SJSA1 (cell line): Measurements from ENCODE around the gene TAF4. TPM values are rescaled to one million over a fixed set of nuclear protein-coding genes. Genes with fewer than 3 reads are reported as not detected.

ENCODE experiments used
- DNase-seq, 2 experiments: peaks; one replicate each; pipeline ENCODE4 v3.0.0-alpha.2; 2015 to 2020; ENCODE audit warnings: low spot score in 2 of 2, low read depth in 1 of 2
- H3K27ac ChIP-seq: fragments of 250-450 bp; sonication (Bioruptor Pico); 2 replicates; pipeline ENCODE4 v1.5.1; 2020; ENCODE audit warnings: mild to moderate bottlenecking, moderate library complexity
- H3K27me3 ChIP-seq: fragments of 250-450 bp; sonication (Bioruptor Pico); replicated peaks from 2 replicates; pipeline ENCODE4 v1.5.1; 2020; ENCODE audit warnings: mild to moderate bottlenecking, moderate library complexity
- H3K36me3 ChIP-seq: fragments of 250-450 bp; sonication (Bioruptor Pico); 2 replicates; pipeline ENCODE4 v1.5.1; 2020; ENCODE audit warnings: mild to moderate bottlenecking
- H3K4me1 ChIP-seq: fragments of 250-450 bp; sonication (Bioruptor Pico); replicated peaks from 2 replicates; pipeline ENCODE4 v1.6.1; 2021; ENCODE audit warnings: mild to moderate bottlenecking
- H3K4me3 ChIP-seq: fragments of 250-450 bp; sonication (Bioruptor Pico); 2 replicates; pipeline ENCODE4 v1.5.1; 2020; ENCODE audit warnings: mild to moderate bottlenecking
- H3K9me3 ChIP-seq: fragments of 250-450 bp; sonication (Bioruptor Pico); replicated peaks from 2 replicates; pipeline ENCODE4 v1.5.1; 2020; ENCODE audit warnings: mild to moderate bottlenecking
- total RNA-seq: library from RNA; depleted of rRNA; stranded (reverse); fragments of >200 nt; shearing (Covaris generic); gene quantifications from 2 replicates; pipeline ENCODE4 v1.2.3, GENCODE V29; 2014

Gene TAF4
- total RNA-seq, 1 experiment from 2014 or later, result 7.1 TPM

DNA sequence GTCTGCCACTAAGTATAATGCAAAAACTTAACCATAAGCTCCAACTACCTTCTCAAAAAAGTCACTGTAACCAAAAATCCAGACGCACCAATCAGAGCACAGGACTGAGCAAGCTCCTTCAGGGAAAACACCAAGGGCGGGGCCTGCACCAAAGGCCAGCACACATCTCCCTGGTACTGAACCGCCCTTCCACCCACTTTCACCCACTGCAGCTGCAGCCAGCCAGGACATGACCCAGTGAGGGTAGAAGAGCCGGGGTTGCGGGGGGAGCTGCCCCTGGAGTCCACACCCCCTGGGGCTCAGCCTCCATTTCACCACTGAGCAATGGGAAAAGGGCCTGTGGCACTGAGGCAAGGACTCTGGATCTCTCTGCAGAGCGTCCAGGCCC lies 54.3 kb downstream of the TAF4 start:
- H3K4me1 ChIP-seq, result no peaks in the 10 kb centered on the region
- H3K36me3 ChIP-seq, result peaks cover 33% of the 10 kb centered on the region
- H3K27ac ChIP-seq, result no peak overlapping the region

DNA sequence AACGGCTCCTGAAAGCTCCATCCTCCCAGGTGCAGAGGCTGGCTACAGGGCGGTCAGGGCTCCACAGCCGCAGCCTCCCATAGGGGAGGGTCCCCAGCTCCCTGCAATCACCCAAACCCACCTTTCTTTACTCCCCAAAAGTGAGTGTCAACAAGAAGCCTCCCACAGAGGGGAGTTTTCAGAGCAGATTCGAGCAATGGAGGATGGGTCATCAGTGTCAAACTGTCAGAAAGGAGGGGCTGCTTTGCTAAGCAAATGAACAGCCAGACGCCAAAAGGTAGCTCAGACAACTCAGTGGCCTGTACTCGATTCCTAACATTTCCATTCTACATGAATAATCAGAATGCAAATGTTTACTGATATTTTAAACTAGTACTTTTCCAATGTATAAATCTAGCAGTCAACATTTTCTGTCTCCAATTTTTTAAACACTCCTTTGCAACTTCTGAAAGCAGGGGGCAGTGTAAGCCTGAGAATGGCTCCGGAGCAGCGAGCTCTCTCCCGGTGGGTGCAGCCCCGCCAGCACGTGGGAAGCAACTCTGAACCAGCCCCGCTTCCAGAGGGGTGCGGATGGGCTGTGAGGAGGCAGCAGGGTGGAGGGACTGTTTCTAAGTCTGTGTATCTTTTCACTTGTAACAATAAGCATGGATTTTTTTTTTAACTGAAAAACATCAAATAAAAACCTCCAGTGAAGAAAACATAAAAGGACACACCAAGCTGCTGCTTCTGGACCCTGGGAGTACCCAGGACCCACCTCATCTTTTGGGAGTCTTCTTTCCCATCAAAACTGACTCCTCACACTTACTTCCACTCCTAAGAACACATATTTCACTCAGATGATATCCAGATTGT lies 54.9 kb downstream of the TAF4 start:
- DNase-seq, result peak in 1 of 2 experiments; percentile 37
- H3K4me1 ChIP-seq, result no peaks in the 10 kb centered on the region
- H3K36me3 ChIP-seq, result peaks cover 35% of the 10 kb centered on the region
- H3K4me3 ChIP-seq, result no peak overlapping the region
- H3K27ac ChIP-seq, result no peak overlapping the region
- no peaks in the 10 kb centered on the region for H3K27me3 ChIP-seq
- H3K9me3 ChIP-seq, result no peaks in the 10 kb centered on the region

More for the DNA sequence above, 54.3 kb downstream of the TAF4 start:
- H3K9me3 ChIP-seq, result no peaks in the 10 kb centered on the region
- no peak for DNase-seq
- H3K27me3 ChIP-seq, result no peaks in the 10 kb centered on the region
- H3K4me3 ChIP-seq, result no peak overlapping the region

DNA sequence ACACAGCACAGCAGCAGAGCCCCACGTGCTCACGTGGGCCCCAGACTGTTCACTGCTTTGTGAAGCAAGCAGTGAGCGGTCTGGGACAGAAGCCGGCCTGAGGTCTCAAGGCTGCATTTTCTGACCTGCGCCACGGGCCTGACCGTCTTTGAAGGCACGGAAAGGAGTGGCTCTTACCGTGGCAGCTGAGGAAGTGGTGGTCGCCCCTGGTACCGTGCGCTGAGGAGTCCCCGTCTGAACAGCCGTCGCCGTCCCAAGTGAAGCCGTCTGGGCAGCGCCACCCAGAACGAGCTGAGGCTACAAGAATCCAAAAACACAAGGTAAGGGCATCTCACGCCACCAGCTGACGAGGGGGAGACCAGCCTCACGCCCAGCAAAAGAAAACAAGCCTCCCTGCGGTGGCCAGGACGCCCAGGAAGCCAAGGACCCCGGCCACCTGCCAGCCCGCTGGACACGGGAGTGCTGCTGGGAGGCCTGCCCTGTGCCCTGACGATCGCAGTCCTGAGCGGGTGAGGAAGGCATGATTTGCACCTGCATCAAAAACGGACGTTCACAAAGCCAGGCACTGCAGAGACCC lies 55.7 kb downstream of the TAF4 start:
- H3K4me3 ChIP-seq, result no peak overlapping the region
- no peak overlapping the region for H3K27ac ChIP-seq
- no peaks in the 10 kb centered on the region for H3K4me1 ChIP-seq
- no peaks in the 10 kb centered on the region for H3K27me3 ChIP-seq
- DNase-seq, result no peak
- H3K36me3 ChIP-seq, result peaks cover 38% of the 10 kb centered on the region
- no peaks in the 10 kb centered on the region for H3K9me3 ChIP-seq

DNA sequence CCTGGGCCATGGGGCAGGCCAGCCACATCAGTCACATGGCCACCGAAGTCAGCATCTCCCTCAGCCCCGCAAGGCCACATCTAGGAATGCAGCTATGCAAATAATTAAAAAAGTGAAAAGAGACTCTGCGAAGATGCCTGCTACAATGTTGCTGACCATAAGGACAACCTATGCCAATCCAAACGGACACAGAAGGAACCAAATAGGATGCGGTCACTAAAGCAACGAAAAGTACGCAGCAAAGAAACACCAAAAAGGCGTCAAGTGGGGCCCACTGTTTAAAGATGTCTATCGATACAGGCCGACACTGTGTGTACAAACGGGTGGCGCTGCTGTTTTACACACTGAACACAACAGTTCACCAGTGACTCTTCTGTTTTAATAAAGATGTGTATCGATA lies 56.4 kb downstream of the TAF4 start:
- no peak overlapping the region for H3K4me3 ChIP-seq
- H3K27ac ChIP-seq, result no peak overlapping the region
- no peaks in the 10 kb centered on the region for H3K4me1 ChIP-seq
- H3K36me3 ChIP-seq, result peaks cover 44% of the 10 kb centered on the region
- no peaks in the 10 kb centered on the region for H3K9me3 ChIP-seq
- no peaks in the 10 kb centered on the region for H3K27me3 ChIP-seq
- DNase-seq, result no peak

DNA sequence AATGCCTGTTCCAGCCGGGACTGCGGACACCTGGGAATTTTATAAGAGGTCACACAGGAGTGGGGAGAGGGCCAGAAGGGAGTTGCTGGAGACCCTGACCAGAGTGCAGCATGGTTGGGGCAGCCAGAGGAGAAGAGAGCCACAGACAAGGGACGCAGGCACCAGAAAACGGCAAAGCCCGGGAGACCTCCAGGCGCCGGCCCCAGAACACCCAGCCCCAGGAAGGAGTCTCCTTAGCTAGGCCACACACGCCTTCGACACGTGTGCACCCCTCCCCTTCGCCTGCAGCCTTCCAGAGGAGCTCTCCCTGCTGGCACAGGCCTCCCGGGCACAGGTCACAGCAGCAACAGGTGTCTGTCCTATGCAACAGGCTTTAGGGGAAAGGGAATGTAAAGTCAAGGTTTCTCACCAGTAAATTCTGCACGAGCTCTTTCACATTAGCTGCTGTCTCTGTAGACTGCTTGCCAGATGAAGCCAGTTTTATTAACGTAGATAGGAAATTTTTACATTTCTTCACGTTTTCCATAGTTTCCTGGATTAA lies 57.0 kb downstream of the TAF4 start:
- Histone ChIP-seq H3K9me3 (no peaks in the 10 kb centered on the region), H3K27me3 (no peaks in the 10 kb centered on the region), H3K4me3 (no peak overlapping the region), H3K27ac (no peak overlapping the region), H3K36me3 (peaks cover 46% of the 10 kb centered on the region), H3K4me1 (no peaks in the 10 kb centered on the region)
- no peak for DNase-seq

DNA sequence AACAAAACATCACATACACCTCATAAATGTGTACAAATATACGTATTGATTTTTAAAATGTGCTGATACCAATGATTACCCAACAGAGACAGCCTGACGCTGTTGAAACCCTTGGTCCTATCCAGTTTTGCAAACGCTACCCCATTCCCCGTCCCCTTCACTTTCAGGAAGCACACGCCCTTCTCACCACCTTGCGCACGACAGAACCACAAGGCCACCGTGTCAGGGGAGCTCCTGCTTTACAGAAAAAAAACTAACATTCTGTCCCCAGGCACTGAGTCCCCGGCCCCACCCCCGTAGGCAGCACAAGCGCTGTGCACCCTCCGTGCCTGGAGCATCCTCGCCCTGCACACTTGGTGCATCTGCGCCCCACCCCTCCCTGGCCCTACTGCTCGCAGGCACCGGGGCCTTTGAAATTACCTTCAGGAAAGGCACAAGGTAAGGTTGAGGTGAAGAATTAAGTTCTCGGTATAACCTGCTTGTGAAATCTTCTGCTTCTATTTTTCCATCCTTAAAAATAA lies 58.5 kb downstream of the TAF4 start:
- no peaks in the 10 kb centered on the region for H3K4me1 ChIP-seq
- no peak for DNase-seq
- H3K27me3 ChIP-seq, result no peaks in the 10 kb centered on the region
- no peaks in the 10 kb centered on the region for H3K9me3 ChIP-seq
- no peak overlapping the region for H3K27ac ChIP-seq
- peaks cover 59% of the 10 kb centered on the region for H3K36me3 ChIP-seq
- H3K4me3 ChIP-seq, result no peak overlapping the region

DNA sequence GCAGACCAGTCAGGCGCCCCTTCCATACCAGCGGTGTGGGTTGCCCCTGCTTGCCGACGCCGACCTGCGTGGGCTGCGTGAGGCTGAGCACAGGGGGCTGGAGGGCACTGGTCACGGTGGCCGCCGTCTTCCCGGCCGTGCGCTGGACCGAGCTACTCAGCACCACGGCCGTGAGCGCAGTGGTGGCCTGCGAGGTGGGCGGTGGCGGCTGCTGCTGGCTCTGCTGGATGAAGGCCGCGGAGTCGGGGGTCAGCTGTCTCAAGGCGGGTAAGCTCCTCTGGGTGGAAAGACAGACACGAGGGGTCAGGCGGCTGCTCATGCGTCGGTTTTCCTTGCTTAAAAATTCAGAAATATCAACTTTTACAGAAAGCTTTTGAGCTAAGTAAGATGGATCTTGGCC lies 59.2 kb downstream of the TAF4 start:
- Histone ChIP-seq H3K4me3 (no peak overlapping the region), H3K27ac (no peak overlapping the region), H3K36me3 (peaks cover 61% of the 10 kb centered on the region), H3K4me1 (no peaks in the 10 kb centered on the region), H3K9me3 (no peaks in the 10 kb centered on the region), H3K27me3 (no peaks in the 10 kb centered on the region)
- DNase-seq, result no peak

DNA sequence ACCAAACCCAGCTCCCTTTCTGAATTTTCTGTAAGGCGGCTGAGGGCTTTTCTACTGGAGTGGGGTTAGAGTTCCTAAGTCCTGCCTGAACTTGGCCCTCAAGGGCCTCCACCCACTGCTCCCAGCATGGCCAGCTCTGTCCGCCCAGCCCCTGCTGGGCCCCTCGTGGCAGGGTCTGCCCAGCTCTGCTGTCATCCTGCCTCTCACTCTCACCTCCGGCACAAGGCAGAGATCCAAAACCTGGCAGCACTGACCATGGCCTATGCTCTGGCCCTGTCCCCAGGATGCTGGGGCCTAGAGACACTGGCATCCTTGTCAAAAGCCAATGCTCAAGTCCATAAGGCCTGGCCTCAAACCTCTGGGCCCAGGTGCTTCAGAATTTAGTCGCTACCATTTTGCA lies 61.1 kb downstream of the TAF4 start:
- Histone ChIP-seq H3K36me3 (peaks cover 55% of the 10 kb centered on the region), H3K27me3 (no peaks in the 10 kb centered on the region), H3K27ac (no peak overlapping the region), H3K9me3 (no peaks in the 10 kb centered on the region), H3K4me1 (no peaks in the 10 kb centered on the region), H3K4me3 (no peak overlapping the region)
- DNase-seq, result no peak

DNA sequence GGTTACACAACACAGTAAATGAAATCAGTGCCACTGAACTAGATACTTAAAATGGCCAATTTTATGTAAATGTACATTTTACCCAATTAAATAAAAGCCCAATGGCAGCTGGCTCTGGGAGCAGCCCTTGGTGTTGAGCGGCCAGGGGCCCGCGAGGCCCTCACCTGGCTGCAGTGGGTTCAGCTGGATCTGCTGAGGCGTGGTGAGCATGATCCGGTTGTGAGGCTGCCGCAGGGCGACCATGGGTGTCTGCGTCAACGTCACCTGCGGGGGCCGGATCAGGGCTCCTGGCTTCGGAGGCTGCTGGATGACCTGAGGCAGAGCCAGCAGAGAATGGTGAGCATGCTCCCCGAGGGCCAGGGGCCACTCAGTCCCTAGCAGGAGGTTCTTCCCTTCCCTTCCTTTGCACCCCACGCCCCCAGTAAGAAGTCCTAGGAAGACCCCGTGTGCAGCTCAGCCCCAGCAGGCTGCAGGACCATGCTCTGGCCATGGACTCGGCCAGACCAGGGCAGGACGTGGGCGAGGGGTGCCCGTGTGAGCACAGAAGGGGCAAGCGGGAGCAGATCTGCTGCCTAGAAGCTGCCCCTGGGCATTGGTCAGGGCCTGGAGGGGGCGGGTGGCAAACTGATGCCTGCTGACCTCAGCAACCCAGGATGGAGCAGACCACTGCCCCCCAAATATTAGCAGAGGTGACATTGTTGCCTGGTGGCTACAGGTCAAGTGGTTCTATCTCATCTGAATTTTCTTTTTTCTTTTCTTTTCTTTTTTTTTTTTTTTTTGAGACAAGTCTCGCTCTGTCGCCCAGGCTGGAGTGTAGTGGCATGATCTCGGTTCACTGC lies 61.9 kb downstream of the TAF4 start:
- Histone ChIP-seq H3K27ac (no peak overlapping the region), H3K4me1 (no peaks in the 10 kb centered on the region), H3K36me3 (peaks cover 57% of the 10 kb centered on the region), H3K4me3 (no peak overlapping the region), H3K9me3 (no peaks in the 10 kb centered on the region), H3K27me3 (no peaks in the 10 kb centered on the region)
- no peak for DNase-seq

DNA sequence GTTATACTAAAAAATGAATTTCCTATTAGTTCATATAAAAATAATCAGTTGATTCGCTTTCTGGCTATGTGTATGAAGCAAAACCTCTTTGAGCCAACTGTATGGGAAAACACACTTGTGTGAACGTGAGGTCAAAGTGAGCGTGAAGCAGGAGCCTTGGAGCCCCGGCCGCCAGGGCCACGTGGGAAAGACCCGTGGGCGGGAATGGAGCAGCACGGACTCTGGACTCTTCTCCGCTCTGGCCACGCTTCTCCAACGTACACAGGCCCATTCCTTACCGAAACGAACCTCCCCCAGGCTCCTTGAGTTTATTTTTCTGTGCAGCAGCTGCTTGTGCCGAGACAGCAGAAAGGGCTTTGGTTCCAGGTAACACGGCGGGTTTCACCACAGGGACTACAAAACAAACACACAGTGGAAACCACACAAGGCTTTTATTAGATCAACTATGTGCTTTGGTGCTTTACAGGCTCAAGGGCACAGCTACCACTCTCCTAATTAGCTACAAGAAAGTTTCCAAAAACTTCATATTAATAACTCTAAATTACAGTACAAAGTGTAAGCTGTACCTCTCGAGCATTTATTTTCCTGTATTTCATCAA lies 62.7 kb downstream of the TAF4 start:
- Histone ChIP-seq H3K27ac (no peak overlapping the region), H3K27me3 (no peaks in the 10 kb centered on the region), H3K4me3 (no peak overlapping the region), H3K4me1 (no peaks in the 10 kb centered on the region), H3K9me3 (no peaks in the 10 kb centered on the region), H3K36me3 (peaks cover 61% of the 10 kb centered on the region)
- no peak for DNase-seq

GRCh38 chr20:62001178-62001715 lies 64.4 kb downstream of the TAF4 start:
- Histone ChIP-seq H3K27me3 (no peaks in the 10 kb centered on the region), H3K4me1 (no peaks in the 10 kb centered on the region), H3K4me3 (no peak overlapping the region), H3K27ac (no peak overlapping the region), H3K9me3 (no peaks in the 10 kb centered on the region), H3K36me3 (peaks cover 60% of the 10 kb centered on the region)
- no peak for DNase-seq

DNA sequence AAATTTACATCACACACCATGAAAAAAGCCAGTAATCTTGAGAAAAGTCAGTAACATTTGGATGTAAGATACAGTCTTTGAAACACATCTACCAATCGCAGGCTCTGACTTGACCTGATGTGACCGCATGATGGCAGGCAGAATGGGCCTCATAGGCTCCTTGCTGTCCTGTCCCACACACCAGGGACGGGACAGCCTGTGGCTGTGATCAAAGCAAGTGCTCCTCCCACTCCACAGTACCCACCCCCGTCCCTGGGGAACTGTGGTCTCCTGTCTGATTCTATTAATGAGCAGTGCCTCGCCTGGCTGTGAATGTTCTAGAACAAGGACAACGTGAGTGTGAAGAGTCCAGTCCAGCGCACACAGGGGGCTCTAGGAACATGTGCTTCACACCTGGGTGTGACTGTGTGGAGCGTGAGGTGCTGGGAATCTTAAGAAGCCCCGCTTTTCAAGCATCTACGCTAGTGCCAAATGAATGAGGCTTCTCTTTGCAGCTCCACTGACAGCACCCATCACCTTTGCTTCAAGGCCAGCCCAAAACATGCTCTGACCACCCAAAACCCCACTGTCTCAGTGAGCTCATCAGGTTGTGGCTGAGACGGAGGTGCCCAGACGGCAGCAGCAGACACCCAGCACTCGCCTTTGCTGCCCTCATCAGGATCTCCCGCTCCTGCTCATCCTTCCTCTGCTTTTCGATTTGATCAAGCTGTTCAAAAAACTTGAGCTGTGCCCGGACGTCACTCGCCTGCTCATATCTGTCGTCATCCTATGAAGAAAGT lies 67.1 kb downstream of the TAF4 start:
- H3K36me3 ChIP-seq, result peaks cover 60% of the 10 kb centered on the region
- H3K4me1 ChIP-seq, result no peaks in the 10 kb centered on the region

More for the DNA sequence above, 67.1 kb downstream of the TAF4 start:
- DNase-seq, result no peak
- H3K4me3 ChIP-seq, result no peak overlapping the region
- no peaks in the 10 kb centered on the region for H3K9me3 ChIP-seq
- H3K27ac ChIP-seq, result no peak overlapping the region
- no peaks in the 10 kb centered on the region for H3K27me3 ChIP-seq
